ENCODE results near the gene COL6A2.

DNA sequence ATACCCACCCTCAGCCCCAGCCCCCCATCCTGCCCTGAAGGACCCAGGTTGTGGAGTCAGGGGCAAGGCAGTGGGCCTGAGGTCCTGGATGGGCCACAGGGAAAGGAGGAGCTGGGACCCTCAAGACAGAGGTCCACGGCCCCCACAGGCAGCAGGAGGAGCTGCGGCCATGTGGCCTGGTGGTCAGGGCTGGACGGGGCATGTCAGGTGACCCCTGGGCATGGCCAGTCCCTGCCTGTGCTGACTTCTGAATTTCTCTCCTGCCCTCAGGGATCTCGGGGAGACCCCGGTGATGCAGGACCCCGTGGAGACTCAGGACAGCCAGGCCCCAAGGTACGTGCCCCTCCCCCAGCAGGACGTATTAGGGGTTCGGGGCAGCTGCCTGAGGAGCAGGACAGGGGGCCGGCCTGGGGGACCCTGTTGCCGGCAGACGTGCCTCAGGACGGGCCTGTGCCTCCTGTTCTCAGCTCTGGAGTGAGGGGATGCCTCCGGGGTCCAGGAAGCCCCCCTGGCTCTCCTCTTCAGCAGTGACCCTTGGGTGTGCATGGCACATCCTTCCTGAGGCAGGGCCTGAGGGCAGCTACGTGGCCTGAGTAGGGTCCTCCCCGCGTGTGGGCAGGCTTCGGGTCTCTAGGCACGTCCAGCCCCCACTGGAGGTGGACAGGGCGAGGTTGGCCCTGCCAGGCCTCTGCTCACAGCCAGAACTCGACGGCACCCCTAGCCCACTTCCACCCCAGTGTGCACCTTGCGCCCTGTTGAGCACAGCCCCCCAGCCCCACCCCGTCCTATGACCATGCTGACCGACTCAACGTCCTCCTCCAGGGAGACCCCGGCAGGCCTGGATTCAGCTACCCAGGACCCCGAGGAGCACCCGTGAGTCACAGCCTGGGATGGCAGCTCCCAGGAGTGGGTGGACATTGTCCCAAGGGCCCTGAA, 23.6 kb downstream of the COL6A2 start:
- TF ChIP-seq, protein P1, sequence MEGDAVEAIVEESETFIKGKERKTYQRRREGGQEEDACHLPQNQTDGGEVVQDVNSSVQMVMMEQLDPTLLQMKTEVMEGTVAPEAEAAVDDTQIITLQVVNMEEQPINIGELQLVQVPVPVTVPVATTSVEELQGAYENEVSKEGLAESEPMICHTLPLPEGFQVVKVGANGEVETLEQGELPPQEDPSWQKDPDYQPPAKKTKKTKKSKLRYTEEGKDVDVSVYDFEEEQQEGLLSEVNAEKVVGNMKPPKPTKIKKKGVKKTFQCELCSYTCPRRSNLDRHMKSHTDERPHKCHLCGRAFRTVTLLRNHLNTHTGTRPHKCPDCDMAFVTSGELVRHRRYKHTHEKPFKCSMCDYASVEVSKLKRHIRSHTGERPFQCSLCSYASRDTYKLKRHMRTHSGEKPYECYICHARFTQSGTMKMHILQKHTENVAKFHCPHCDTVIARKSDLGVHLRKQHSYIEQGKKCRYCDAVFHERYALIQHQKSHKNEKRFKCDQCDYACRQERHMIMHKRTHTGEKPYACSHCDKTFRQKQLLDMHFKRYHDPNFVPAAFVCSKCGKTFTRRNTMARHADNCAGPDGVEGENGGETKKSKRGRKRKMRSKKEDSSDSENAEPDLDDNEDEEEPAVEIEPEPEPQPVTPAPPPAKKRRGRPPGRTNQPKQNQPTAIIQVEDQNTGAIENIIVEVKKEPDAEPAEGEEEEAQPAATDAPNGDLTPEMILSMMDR (IDR thresholded peaks at IDR 0.05), result no peak
- TF ChIP-seq POLR2A (IDR thresholded peaks at IDR 0.05; ENCODE audit: low read depth) (no peak), POLR2AphosphoS5 (IDR thresholded peaks at IDR 0.05) (no peak), EP300 (IDR thresholded peaks at IDR 0.05) (no peak)

Measured in esophagus muscularis mucosa (tissue), 4 donors.